Right lobe of liver (tissue), 4 donors: Measurements from ENCODE around the gene ROPN1B.

Experiments used
- POLR2A ChIP-seq: fragments of 450-650 bp; IDR thresholded peaks from one replicate; pipeline ENCODE4 v1.6.1; 2017; ENCODE audit warnings: antibody characterized with exemption, mild to moderate bottlenecking
- TF ChIP-seq, protein P1 (sequence below), 4 donors: fragments of 200-600 bp in 3 of 4; fragments of 450-650 bp in 1 of 4; IDR thresholded peaks; one replicate each; pipeline versions ENCODE4 v1.5.1 to v1.8.0; 2016 to 2022; ENCODE audit warnings: antibody characterized with exemption in 4 of 4, mild to moderate bottlenecking in 2 of 4
- donor health status: DM: no; HTN: no; CAD: no.
- donor health status: DM: no; HTN: no; CAD: no.
- donor health status: DM: no; HTN: yes; CAD: no.

DNA sequence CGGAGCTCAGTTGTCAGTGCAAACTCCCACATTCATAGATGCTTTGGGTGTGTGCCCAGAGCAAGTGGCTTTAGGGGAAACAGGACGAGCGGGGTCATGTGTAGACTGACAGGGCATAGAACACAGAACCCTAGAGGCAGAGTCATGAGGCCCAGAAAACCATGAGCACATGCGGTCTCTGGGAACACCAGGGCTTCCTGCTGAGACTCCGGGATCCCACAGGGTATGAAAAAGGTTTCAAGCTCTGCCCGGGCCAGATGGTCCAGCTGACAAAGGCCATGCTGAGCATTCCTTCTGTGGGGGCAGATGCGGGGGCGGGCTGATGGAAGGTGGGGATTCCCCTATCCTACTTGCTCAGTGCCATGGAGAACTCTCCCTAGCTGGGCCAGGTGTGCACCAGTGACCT is 44.8 kb downstream of the ROPN1B start:
- TF ChIP-seq, protein P1, sequence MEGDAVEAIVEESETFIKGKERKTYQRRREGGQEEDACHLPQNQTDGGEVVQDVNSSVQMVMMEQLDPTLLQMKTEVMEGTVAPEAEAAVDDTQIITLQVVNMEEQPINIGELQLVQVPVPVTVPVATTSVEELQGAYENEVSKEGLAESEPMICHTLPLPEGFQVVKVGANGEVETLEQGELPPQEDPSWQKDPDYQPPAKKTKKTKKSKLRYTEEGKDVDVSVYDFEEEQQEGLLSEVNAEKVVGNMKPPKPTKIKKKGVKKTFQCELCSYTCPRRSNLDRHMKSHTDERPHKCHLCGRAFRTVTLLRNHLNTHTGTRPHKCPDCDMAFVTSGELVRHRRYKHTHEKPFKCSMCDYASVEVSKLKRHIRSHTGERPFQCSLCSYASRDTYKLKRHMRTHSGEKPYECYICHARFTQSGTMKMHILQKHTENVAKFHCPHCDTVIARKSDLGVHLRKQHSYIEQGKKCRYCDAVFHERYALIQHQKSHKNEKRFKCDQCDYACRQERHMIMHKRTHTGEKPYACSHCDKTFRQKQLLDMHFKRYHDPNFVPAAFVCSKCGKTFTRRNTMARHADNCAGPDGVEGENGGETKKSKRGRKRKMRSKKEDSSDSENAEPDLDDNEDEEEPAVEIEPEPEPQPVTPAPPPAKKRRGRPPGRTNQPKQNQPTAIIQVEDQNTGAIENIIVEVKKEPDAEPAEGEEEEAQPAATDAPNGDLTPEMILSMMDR (IDR thresholded peaks at IDR 0.05), result no peak
- no peak for TF ChIP-seq POLR2A
